ENCODE results near the gene PRDM15. TPM values are rescaled to one million over a fixed set of nuclear protein-coding genes. Genes with fewer than 3 reads are reported as not detected.

PRDM15 gene
- total RNA-seq, 5 donors from 2014 or later (not counting 1 experiment from before 2014, with no cell fraction given), result 17.8 to 22.0 (median 20.7) TPM

- Mint-ChIP-seq H3K4me3 (no peak overlapping the region), H3K9me3 (no peaks in the 10 kb centered on the region), H3K27ac (no peak overlapping the region), H3K4me1 (no peaks in the 10 kb centered on the region), H3K36me3 (peaks cover 36% of the 10 kb centered on the region), H3K27me3 (no peaks in the 10 kb centered on the region)
- Histone ChIP-seq H3K4me3 (ENCODE audit: control insufficient read depth in 1 of 2, extremely low read depth in 1 of 2, low read length in 1 of 2) (no peak overlapping the region), H3K27me3 (replicated peaks in 1 of 2; ENCODE audit: control insufficient read depth in 2 of 2, extremely low read depth in 1 of 2, insufficient read depth in 2 of 2, low read length in 1 of 2) (no peaks in the 10 kb centered on the region), H3K4me1 (ENCODE audit: control insufficient read depth in 1 of 2, extremely low read depth in 1 of 2, insufficient read depth in 2 of 2, low read length in 2 of 2) (no peaks in the 10 kb centered on the region), H3K9me3 (no peaks in the 10 kb centered on the region), H3K27ac (ENCODE audit: low read length) (no peak overlapping the region), H3K36me3 (ENCODE audit: control insufficient read depth in 2 of 2, extremely low read depth in 1 of 2, insufficient read depth in 1 of 2, low read length in 1 of 2) (peaks cover 32 to 47% of the 10 kb centered on the region in 2 donors)
- ATAC-seq (replicated peaks in 1 of 4) (no peak), DNase-seq (no peak)
- WGBS (ENCODE audit: insufficient coverage), result 94% methylated on average over 7 of the region's 7 CpGs
- ChIA-PET CTCF (no interaction called here), POLR2A (no interaction called here)
Measured at GRCh38 chr21:41799763-41800162, 79.4 kb downstream of the PRDM15 start.

- 87% methylated on average over 19 of the region's 20 CpGs for WGBS (ENCODE audit: insufficient coverage)
- H3K4me3 Mint-ChIP-seq, result no peak overlapping the region
- Histone ChIP-seq H3K4me3 (ENCODE audit: control insufficient read depth in 1 of 2, extremely low read depth in 1 of 2, low read length in 1 of 2) (no peak overlapping the region), H3K9me3 (no peaks in the 10 kb centered on the region), H3K27ac (ENCODE audit: low read length) (no peak overlapping the region), H3K27me3 (replicated peaks in 1 of 2; ENCODE audit: control insufficient read depth in 2 of 2, extremely low read depth in 1 of 2, insufficient read depth in 2 of 2, low read length in 1 of 2) (peaks cover 0 to 2% of the 10 kb centered on the region in 2 experiments), H3K4me1 (ENCODE audit: control insufficient read depth in 1 of 2, extremely low read depth in 1 of 2, insufficient read depth in 2 of 2, low read length in 2 of 2) (no peaks in the 10 kb centered on the region), H3K36me3 (ENCODE audit: control insufficient read depth in 2 of 2, extremely low read depth in 1 of 2, insufficient read depth in 1 of 2, low read length in 1 of 2) (peaks cover 22 to 44% of the 10 kb centered on the region in 2 donors)
- no peak overlapping the region for H3K27ac Mint-ChIP-seq
- no peaks in the 10 kb centered on the region for H3K4me1 Mint-ChIP-seq
- no peak for ATAC-seq (replicated peaks in 1 of 4)
- H3K9me3 Mint-ChIP-seq, result peaks cover 0 to 6% (median 5%) of the 10 kb centered on the region in 3 donors
- ChIA-PET POLR2A (no interaction called here), CTCF (no interaction called here)
- peaks cover 2 to 5% of the 10 kb centered on the region in 2 donors for H3K27me3 Mint-ChIP-seq
- H3K36me3 Mint-ChIP-seq, result peaks cover 32% of the 10 kb centered on the region
- DNase-seq, result no peak
Measured at GRCh38 chr21:41798326-41798725, 80.8 kb downstream of the PRDM15 start.

GRCh38 chr21:41796476-41797080 lies 82.6 kb downstream of the PRDM15 start:
- H3K27ac ChIP-seq (ENCODE audit: low read length), result no peak overlapping the region
- H3K36me3 ChIP-seq (ENCODE audit: control insufficient read depth in 2 of 2, extremely low read depth in 1 of 2, insufficient read depth in 1 of 2, low read length in 1 of 2), result peaks cover 15 to 27% of the 10 kb centered on the region in 2 donors
- no peaks in the 10 kb centered on the region for H3K9me3 ChIP-seq
- no peak for DNase-seq
- Mint-ChIP-seq H3K27ac (no peak overlapping the region), H3K36me3 (peaks cover 22% of the 10 kb centered on the region), H3K27me3 (peaks cover 2 to 5% of the 10 kb centered on the region in 2 donors), H3K4me3 (no peak overlapping the region), H3K4me1 (no peaks in the 10 kb centered on the region), H3K9me3 (peaks cover 0 to 18% (median 14%) of the 10 kb centered on the region in 3 donors)
- WGBS (ENCODE audit: insufficient coverage), result 97% methylated on average over 7 of the region's 14 CpGs
- H3K4me3 ChIP-seq (ENCODE audit: control insufficient read depth in 1 of 2, extremely low read depth in 1 of 2, low read length in 1 of 2), result no peak overlapping the region
- CTCF ChIA-PET, result no interaction called here
- ATAC-seq (replicated peaks in 1 of 4), result no peak
- POLR2A ChIA-PET, result no interaction called here
- H3K4me1 ChIP-seq (ENCODE audit: control insufficient read depth in 1 of 2, extremely low read depth in 1 of 2, insufficient read depth in 2 of 2, low read length in 2 of 2), result no peaks in the 10 kb centered on the region
- H3K27me3 ChIP-seq (replicated peaks in 1 of 2; ENCODE audit: control insufficient read depth in 2 of 2, extremely low read depth in 1 of 2, insufficient read depth in 2 of 2, low read length in 1 of 2), result peaks cover 0 to 6% of the 10 kb centered on the region in 2 experiments

GRCh38 chr21:41795726-41796125 lies 83.4 kb downstream of the PRDM15 start:
- Histone ChIP-seq H3K4me1 (ENCODE audit: control insufficient read depth in 1 of 2, extremely low read depth in 1 of 2, insufficient read depth in 2 of 2, low read length in 2 of 2) (no peaks in the 10 kb centered on the region), H3K27ac (ENCODE audit: low read length) (no peak overlapping the region), H3K4me3 (ENCODE audit: control insufficient read depth in 1 of 2, extremely low read depth in 1 of 2, low read length in 1 of 2) (no peak overlapping the region), H3K27me3 (replicated peaks in 1 of 2; ENCODE audit: control insufficient read depth in 2 of 2, extremely low read depth in 1 of 2, insufficient read depth in 2 of 2, low read length in 1 of 2) (peaks cover 0 to 6% of the 10 kb centered on the region in 2 experiments), H3K9me3 (no peaks in the 10 kb centered on the region), H3K36me3 (ENCODE audit: control insufficient read depth in 2 of 2, extremely low read depth in 1 of 2, insufficient read depth in 1 of 2, low read length in 1 of 2) (peaks cover 7 to 18% of the 10 kb centered on the region in 2 donors)
- H3K27me3 Mint-ChIP-seq, result peaks cover 5 to 8% of the 10 kb centered on the region in 2 donors
- POLR2A ChIA-PET, result no interaction called here
- 91% methylated on average over 1 of the region's 3 CpGs for WGBS (ENCODE audit: insufficient coverage)
- H3K4me1 Mint-ChIP-seq, result no peaks in the 10 kb centered on the region
- peaks cover 4 to 18% (median 17%) of the 10 kb centered on the region in 3 donors for H3K9me3 Mint-ChIP-seq
- no peak for DNase-seq
- no peak overlapping the region for H3K4me3 Mint-ChIP-seq
- H3K27ac Mint-ChIP-seq, result no peak overlapping the region
- CTCF ChIA-PET, result no interaction called here
- H3K36me3 Mint-ChIP-seq, result peaks cover 16% of the 10 kb centered on the region
- ATAC-seq (replicated peaks in 1 of 4), result no peak

- no peak for DNase-seq
- H3K9me3 Mint-ChIP-seq, result peaks cover 4 to 18% (median 17%) of the 10 kb centered on the region in 3 donors
- no peaks in the 10 kb centered on the region for H3K9me3 ChIP-seq
- H3K27me3 Mint-ChIP-seq, result peaks cover 8 to 11% of the 10 kb centered on the region in 2 donors
- peaks cover 7% of the 10 kb centered on the region in 2 donors for H3K36me3 ChIP-seq (ENCODE audit: control insufficient read depth in 2 of 2, extremely low read depth in 1 of 2, insufficient read depth in 1 of 2, low read length in 1 of 2)
- 97% methylated on average over 10 of the region's 10 CpGs for WGBS (ENCODE audit: insufficient coverage)
- H3K4me1 Mint-ChIP-seq, result no peaks in the 10 kb centered on the region
- no peak for ATAC-seq (replicated peaks in 1 of 4)
- no peak overlapping the region for H3K27ac ChIP-seq (ENCODE audit: low read length)
- ChIA-PET CTCF (no interaction called here), POLR2A (no interaction called here)
- H3K4me1 ChIP-seq (ENCODE audit: control insufficient read depth in 1 of 2, extremely low read depth in 1 of 2, insufficient read depth in 2 of 2, low read length in 2 of 2), result no peaks in the 10 kb centered on the region
- H3K4me3 Mint-ChIP-seq, result no peak overlapping the region
- no peak overlapping the region for H3K4me3 ChIP-seq (ENCODE audit: control insufficient read depth in 1 of 2, extremely low read depth in 1 of 2, low read length in 1 of 2)
- peaks cover 0 to 9% of the 10 kb centered on the region in 2 experiments for H3K27me3 ChIP-seq (replicated peaks in 1 of 2; ENCODE audit: control insufficient read depth in 2 of 2, extremely low read depth in 1 of 2, insufficient read depth in 2 of 2, low read length in 1 of 2)
- H3K36me3 Mint-ChIP-seq, result peaks cover 9% of the 10 kb centered on the region
- H3K27ac Mint-ChIP-seq, result no peak overlapping the region
Measured at GRCh38 chr21:41794600-41794999, 84.5 kb downstream of the PRDM15 start.

- Mint-ChIP-seq H3K27ac (no peak overlapping the region), H3K4me3 (no peak overlapping the region), H3K36me3 (no peaks in the 10 kb centered on the region), H3K27me3 (peaks cover 8 to 18% of the 10 kb centered on the region in 2 donors), H3K4me1 (no peaks in the 10 kb centered on the region), H3K9me3 (peaks cover 4 to 18% (median 17%) of the 10 kb centered on the region in 3 donors)
- POLR2A ChIA-PET, result no interaction called here
- Histone ChIP-seq H3K4me1 (ENCODE audit: control insufficient read depth in 1 of 2, extremely low read depth in 1 of 2, insufficient read depth in 2 of 2, low read length in 2 of 2) (no peaks in the 10 kb centered on the region), H3K27ac (ENCODE audit: low read length) (no peak overlapping the region), H3K4me3 (ENCODE audit: control insufficient read depth in 1 of 2, extremely low read depth in 1 of 2, low read length in 1 of 2) (no peak overlapping the region), H3K36me3 (ENCODE audit: control insufficient read depth in 2 of 2, extremely low read depth in 1 of 2, insufficient read depth in 1 of 2, low read length in 1 of 2) (peaks cover 0 to 4% of the 10 kb centered on the region in 2 donors), H3K9me3 (no peaks in the 10 kb centered on the region), H3K27me3 (replicated peaks in 1 of 2; ENCODE audit: control insufficient read depth in 2 of 2, extremely low read depth in 1 of 2, insufficient read depth in 2 of 2, low read length in 1 of 2) (peaks cover 0 to 9% of the 10 kb centered on the region in 2 experiments)
- CTCF ChIA-PET, result no interaction called here
- DNase-seq (no peak), ATAC-seq (replicated peaks in 1 of 4) (no peak)
- no CpG with 5 or more reads among the region's 3 CpGs for WGBS (ENCODE audit: insufficient coverage)
Measured at GRCh38 chr21:41792711-41793110, 86.4 kb downstream of the PRDM15 start.
